Testis (tissue), 3 donors: Measurements from ENCODE around the gene IGFBP7. TPM values are rescaled to one million over a fixed set of nuclear protein-coding genes. Genes with fewer than 3 reads are reported as not detected.

Source experiments
- DNase-seq: peaks from one replicate; pipeline ENCODE4 v3.0.0-alpha.2; 2019
- H3K27ac ChIP-seq, 2 donors: fragments of 200-600 bp; sonication (generic); one replicate each; pipeline ENCODE4 v1.5.1; 2019
- H3K27me3 ChIP-seq: fragments of 200-600 bp; sonication (generic); one replicate; pipeline ENCODE4 v1.5.1; 2019
- H3K36me3 ChIP-seq: fragments of 200-600 bp; sonication (generic); one replicate; pipeline ENCODE4 v1.5.1; 2017; ENCODE audit warnings: low read depth; ENCODE audit errors: missing control alignments
- H3K4me1 ChIP-seq: fragments of 200-600 bp; sonication (generic); one replicate; pipeline ENCODE4 v1.5.1; 2019
- H3K4me3 ChIP-seq, 2 donors: fragments of 200-600 bp; sonication (generic); one replicate each; pipeline ENCODE4 v1.5.1; 2017 to 2019
- H3K9me3 ChIP-seq: fragments of 200-600 bp; sonication (generic); one replicate; pipeline ENCODE4 v1.5.1; 2017
- CTCF ChIP-seq, 3 experiments: fragments of 450-650 bp in 2 of 3; fragments of 200-600 bp in 1 of 3; sonication (generic) in 1 of 3; IDR thresholded peaks; one replicate each; pipeline ENCODE4 v1.5.1; 2016 to 2019; ENCODE audit warnings: antibody characterized with exemption in 3 of 3, mild to moderate bottlenecking in 2 of 3, moderate library complexity in 1 of 3
- POLR2A ChIP-seq: fragments of 450-650 bp; IDR thresholded peaks from one replicate; pipeline ENCODE4 v1.6.1; 2017; ENCODE audit warnings: antibody characterized with exemption, mild to moderate bottlenecking, moderate library complexity
- WGBS, 2 donors: methylation state at CpG; one replicate each; pipeline ENCODE4 v1.1.5; 2018; 5-methylcytosine and 5-hydroxymethylcytosine counted together
- intact Hi-C: fragments of 100-400 bp; cut with DNase I; formaldehyde crosslinking; loops from one replicate; pipeline ENCODE4 v1.15.1; 2023; ENCODE audit warnings: low total_unique reads
- polyA plus RNA-seq: library from polyadenylated mRNA; stranded (reverse); fragments of 350-450 nt; fragmentation: Illumina TruSeq; extraction: RNeasy Lipid Tissue Mini Kit (QIAGEN cat#74804); gene quantifications from one replicate; pipeline ENCODE4 v1.2.3, GENCODE V29; 2014; ENCODE audit warnings: low read depth, low replicate concordance; ENCODE audit not compliant: insufficient read depth
- total RNA-seq, 2 donors: library from RNA; depleted of rRNA; stranded (reverse); fragments of >200 nt; gene quantifications; one replicate each; pipeline ENCODE4 v1.2.3, GENCODE V29; 2016

The IGFBP7 gene
- total and polyA plus RNA-seq, 3 donors from 2014 or later = 451 to 817 (median 531) TPM

DNA sequence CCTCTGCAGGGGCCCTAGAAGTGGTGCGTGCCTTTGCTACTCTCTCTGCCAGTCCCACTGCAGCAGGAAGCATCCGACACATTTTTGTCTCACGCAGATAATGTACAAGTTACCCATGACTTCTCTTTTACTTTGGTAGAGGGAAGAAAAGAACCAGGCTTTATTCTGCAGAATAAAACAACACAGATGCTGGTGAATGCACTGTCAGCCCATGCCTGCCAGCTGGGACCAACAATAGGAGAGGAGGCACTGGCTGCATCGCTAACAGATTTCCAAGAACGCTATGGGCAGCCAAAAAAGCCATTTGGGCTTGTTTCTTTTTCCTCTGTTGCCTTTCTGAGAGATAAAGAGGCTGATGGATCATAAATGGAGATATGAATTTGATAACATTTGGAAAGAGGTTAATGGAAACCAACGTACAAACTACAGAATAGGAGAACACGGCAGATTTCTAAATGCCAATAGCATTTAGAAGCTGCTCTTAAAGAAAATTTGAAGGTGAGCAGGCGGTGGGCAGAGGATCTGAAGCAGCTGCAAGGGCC, 47.5 kb upstream of the IGFBP7 start:
- intact Hi-C loops = no loop called here
- Histone ChIP-seq H3K27ac (no peak overlapping the region), H3K36me3 (no peaks in the 10 kb centered on the region), H3K9me3 (no peaks in the 10 kb centered on the region), H3K4me3 (no peak overlapping the region), H3K4me1 (no peaks in the 10 kb centered on the region), H3K27me3 (no peaks in the 10 kb centered on the region)
- 89 to 91% methylated on average over 8 of the region's 8 CpGs for WGBS, 2 donors
- no peak for DNase-seq
- TF ChIP-seq CTCF (IDR thresholded peaks at IDR 0.05) (no peak), POLR2A (no peak)

- intact Hi-C loops = no loop called here
- no peak overlapping the region for H3K4me3 ChIP-seq
- H3K27ac ChIP-seq = no peak overlapping the region
- H3K9me3 ChIP-seq = no peaks in the 10 kb centered on the region
- no peaks in the 10 kb centered on the region for H3K4me1 ChIP-seq
- H3K27me3 ChIP-seq = no peaks in the 10 kb centered on the region
- DNase-seq = no peak
- 88 to 89% methylated on average over 7 of the region's 7 CpGs for WGBS, 2 donors
- TF ChIP-seq POLR2A (no peak), CTCF (IDR thresholded peaks at IDR 0.05) (no peak)
- H3K36me3 ChIP-seq = no peaks in the 10 kb centered on the region
Measured at GRCh38 chr4:57156242-57156990, 46.2 kb upstream of the IGFBP7 start.

DNA sequence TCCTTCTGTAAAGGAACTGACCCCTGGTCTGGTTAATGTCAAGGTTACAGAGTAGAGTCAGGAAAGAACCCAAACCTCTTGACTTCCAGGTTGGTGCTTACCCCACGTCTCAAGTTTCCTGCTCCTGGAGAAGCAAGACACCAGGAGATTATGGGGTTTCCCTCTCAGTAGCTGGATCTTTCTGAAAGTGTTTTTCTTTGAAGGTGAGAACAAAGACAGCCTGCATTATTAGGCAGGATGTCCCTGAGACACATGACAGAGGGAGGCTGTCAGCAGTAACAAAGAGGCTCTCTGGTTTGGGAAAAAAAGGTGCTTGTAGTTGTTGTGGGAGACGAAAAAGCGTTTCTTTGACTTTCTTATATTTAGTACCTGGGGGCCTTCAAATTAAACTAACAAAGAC, 44.7 kb upstream of the IGFBP7 start:
- no peaks in the 10 kb centered on the region for H3K9me3 ChIP-seq
- no peak for DNase-seq
- H3K27ac ChIP-seq = no peak overlapping the region
- WGBS, 2 donors = 78 to 88% methylated on average over 3 of the region's 3 CpGs
- intact Hi-C loops = no loop called here
- no peaks in the 10 kb centered on the region for H3K36me3 ChIP-seq
- no peaks in the 10 kb centered on the region for H3K4me1 ChIP-seq
- H3K4me3 ChIP-seq = no peak overlapping the region
- TF ChIP-seq CTCF (IDR thresholded peaks at IDR 0.05) = no peak
- TF ChIP-seq POLR2A = no peak
- H3K27me3 ChIP-seq = no peaks in the 10 kb centered on the region

GRCh38 chr4:57154191-57154590, 44.0 kb upstream of the IGFBP7 start:
- H3K27ac ChIP-seq = no peak overlapping the region
- no peaks in the 10 kb centered on the region for H3K27me3 ChIP-seq
- WGBS, 2 donors = 70 to 83% methylated on average over 4 of the region's 4 CpGs
- no peaks in the 10 kb centered on the region for H3K9me3 ChIP-seq
- no peak for DNase-seq
- no peak overlapping the region for H3K4me3 ChIP-seq
- H3K36me3 ChIP-seq = no peaks in the 10 kb centered on the region
- intact Hi-C loops = no loop called here
- no peaks in the 10 kb centered on the region for H3K4me1 ChIP-seq
- TF ChIP-seq POLR2A (no peak), CTCF (IDR thresholded peaks at IDR 0.05) (no peak)

DNA sequence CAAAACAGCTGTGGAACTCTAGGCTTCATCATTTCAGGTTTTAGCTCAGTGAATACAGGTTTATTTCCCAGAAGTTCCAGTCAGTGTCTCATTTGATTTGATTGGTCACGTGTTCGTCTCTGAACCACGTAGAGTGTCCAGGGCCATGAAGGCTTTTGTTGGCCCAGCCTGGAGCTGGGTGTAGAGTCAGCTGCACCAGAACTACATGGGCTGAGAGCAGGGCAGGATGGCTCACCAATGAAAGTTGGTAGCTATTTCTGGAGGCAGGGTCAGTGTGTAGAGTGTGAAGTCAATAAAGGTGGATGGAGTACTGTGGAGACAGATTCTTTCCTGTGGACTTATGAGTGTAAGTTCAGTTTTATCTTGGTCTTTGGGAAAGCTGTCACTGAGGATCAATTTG, 43.0 kb upstream of the IGFBP7 start:
- H3K4me3 ChIP-seq = no peak overlapping the region

More for the DNA sequence above, 43.0 kb upstream of the IGFBP7 start:
- no peaks in the 10 kb centered on the region for H3K36me3 ChIP-seq
- no peaks in the 10 kb centered on the region for H3K9me3 ChIP-seq
- no peak for DNase-seq
- WGBS, 2 donors = 68 to 85% methylated on average over 3 of the region's 3 CpGs
- H3K27me3 ChIP-seq = no peaks in the 10 kb centered on the region
- no peak overlapping the region for H3K27ac ChIP-seq
- no peaks in the 10 kb centered on the region for H3K4me1 ChIP-seq
- intact Hi-C loops = no loop called here
- TF ChIP-seq CTCF (IDR thresholded peaks at IDR 0.05) (no peak), POLR2A (no peak)
